PC-9 (cell line): Measurements from ENCODE around the gene SLC7A5. TPM values are rescaled to one million over a fixed set of nuclear protein-coding genes. Genes with fewer than 3 reads are reported as not detected.

Experiments
- BruUV-seq: library from RNA; stranded (reverse); fragments of 400-500 nt; replicated peaks from 2 replicates; lab custom pipeline; 2021; lab: Mats Ljungman, UMichigan
- CTCF ChIA-PET: fragments of 300-600 bp; sonication (Branson Sonifier 250); formaldehyde crosslinking; loops from one replicate; lab custom pipeline; 2022; ENCODE audit warnings: antibody characterized with exemption; lab: Charles Lee
- POLR2A ChIA-PET: fragments of 300-600 bp; sonication (Branson Sonifier 250); formaldehyde crosslinking; loops from one replicate; lab custom pipeline; 2022; ENCODE audit warnings: antibody characterized with exemption; ENCODE audit not compliant: unreplicated experiment; lab: Charles Lee
- DNase-seq, 2 experiments: peaks; one replicate each; pipeline versions ENCODE4 v3.0.0 to v3.0.0-alpha.2; 2015 to 2022; ENCODE audit warnings: mixed read lengths in 1 of 2
- H2AFZ ChIP-seq: fragments of 200-600 bp; sonication (generic); 2 replicates; pipeline ENCODE4 v1.8.1; 2017; ENCODE audit warnings: antibody characterized with exemption
- H3F3A ChIP-seq: fragments of 200-600 bp; sonication (generic); 2 replicates; pipeline ENCODE4 v1.8.1; 2017; ENCODE audit warnings: antibody characterized with exemption, mild to moderate bottlenecking, low read depth; ENCODE audit not compliant: insufficient read depth
- H3K27ac ChIP-seq: fragments of 200-600 bp; sonication (generic); 2 replicates; pipeline ENCODE4 v1.6.1; 2016; ENCODE audit warnings: mixed run types
- H3K27me3 ChIP-seq: fragments of 200-600 bp; sonication (generic); 2 replicates; pipeline ENCODE4 v1.6.1; 2016; ENCODE audit warnings: low read depth, mixed run types; ENCODE audit not compliant: insufficient read depth
- H3K36me3 ChIP-seq: fragments of 200-600 bp; sonication (generic); 2 replicates; pipeline ENCODE4 v1.6.1; 2016; ENCODE audit warnings: low read depth, mixed run types
- H3K4me1 ChIP-seq: fragments of 200-600 bp; sonication (generic); replicated peaks from 2 replicates; pipeline ENCODE4 v1.6.1; 2016; ENCODE audit warnings: mixed run types; ENCODE audit not compliant: insufficient read depth
- H3K4me2 ChIP-seq: fragments of 200-600 bp; sonication (generic); 2 replicates; pipeline ENCODE4 v1.6.1; 2017; ENCODE audit warnings: mixed run types
- H3K4me3 ChIP-seq: fragments of 200-600 bp; sonication (generic); 2 replicates; pipeline ENCODE4 v1.6.1; 2016; ENCODE audit warnings: mixed run types
- H3K79me2 ChIP-seq: fragments of 200-600 bp; sonication (generic); 2 replicates; pipeline ENCODE4 v1.6.1; 2017; ENCODE audit warnings: low read depth, mixed run types
- H3K9me2 ChIP-seq: fragments of 200-600 bp; sonication (generic); 2 replicates; pipeline ENCODE4 v1.8.1; 2017; ENCODE audit warnings: mild to moderate bottlenecking; ENCODE audit not compliant: insufficient read depth
- H3K9me3 ChIP-seq: fragments of 200-600 bp; sonication (generic); 2 replicates; pipeline ENCODE4 v1.8.1; 2016; ENCODE audit warnings: low read depth; ENCODE audit not compliant: insufficient read depth
- H4K20me1 ChIP-seq: fragments of 200-600 bp; sonication (generic); 2 replicates; pipeline ENCODE4 v1.8.1; 2017; ENCODE audit not compliant: insufficient read depth
- EZH2 ChIP-seq: fragments of 200-600 bp; sonication (generic); IDR thresholded peaks from 2 replicates; pipeline ENCODE4 v1.8.0; 2017; ENCODE audit warnings: antibody characterized with exemption, low read depth
- intact Hi-C: fragments of 100-400 bp; cut with micrococcal nuclease; formaldehyde crosslinking; loops from one replicate; pipeline ENCODE4 v1.10.0; 2022; ENCODE audit not compliant: unreplicated experiment
- total RNA-seq: library from RNA; stranded (reverse); gene quantifications from 2 replicates; pipeline ENCODE4 v1.2.3, GENCODE V29; 2021
- TF ChIP-seq, protein P1 (sequence below): fragments of 200-600 bp; sonication (generic); conservative IDR thresholded peaks from 2 replicates; pipeline ENCODE4 v1.6.1; 2017; ENCODE audit warnings: mixed run types, antibody characterized with exemption, mild to moderate bottlenecking, moderate library complexity

The SLC7A5 gene
- total RNA-seq, 1 experiment from 2014 or later, result 496 TPM

DNA sequence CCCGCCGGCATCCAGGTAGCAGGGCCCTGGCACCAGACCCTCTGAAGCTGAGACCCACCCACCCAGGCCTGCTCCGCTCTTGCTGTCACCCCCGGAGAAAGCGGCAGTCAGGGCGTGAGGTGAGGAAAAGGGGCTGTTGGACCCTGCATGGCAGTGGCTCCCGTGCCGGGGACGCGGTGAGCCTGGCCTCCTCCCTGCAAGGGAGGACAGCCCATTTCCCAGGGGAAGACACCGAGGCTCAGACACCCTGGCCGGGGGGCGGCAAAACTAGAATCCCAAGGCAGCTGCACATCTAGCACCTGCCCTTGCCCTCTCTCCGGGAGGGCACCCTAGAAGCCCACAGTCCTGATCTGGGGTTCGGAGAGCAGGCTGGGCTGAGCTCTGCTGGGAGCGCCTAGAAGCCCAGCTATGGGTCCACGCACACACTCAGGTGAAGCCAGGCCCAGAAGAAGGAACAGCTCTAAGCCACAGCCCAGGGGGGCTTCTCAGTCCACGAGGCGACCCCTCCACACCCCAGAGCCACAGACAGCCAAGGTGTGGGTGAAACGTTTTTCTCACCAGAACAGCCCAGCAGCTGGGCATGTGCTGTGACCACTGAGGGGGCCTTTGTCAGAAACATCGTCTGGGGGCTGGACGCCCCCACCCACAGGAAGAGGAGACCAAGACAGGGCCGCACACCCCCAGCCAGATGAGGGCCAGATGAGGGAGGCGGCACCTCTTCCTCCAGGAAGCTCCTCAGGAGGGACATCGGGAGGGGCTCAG lies 22.4 kb downstream of the SLC7A5 start:
- no TSS peak for BruUV-seq
- no peak overlapping the region for H2AFZ ChIP-seq
- no peak overlapping the region for H3K4me3 ChIP-seq
- H3K4me1 ChIP-seq, result peaks cover 3% of the 10 kb centered on the region; the same call in 1 of the 2 replicates
- ChIA-PET POLR2A (no interaction called here), CTCF (interaction anchor here (0.6 to 0.7 kb wide), 2 partner anchors 24 to 518 kb away, joined by 4 to 6 read pairs; no protein-coding TSS in a partner anchor)
- H3K4me2 ChIP-seq, result no peak overlapping the region
- H3K27me3 ChIP-seq, result no peaks in the 10 kb centered on the region
- peaks cover 41% of the 10 kb centered on the region for H3K36me3 ChIP-seq
- intact Hi-C loops, result no loop called here
- no peak overlapping the region for H3K27ac ChIP-seq
- peaks cover 11% of the 10 kb centered on the region; the same call in 1 of the 2 replicates for H3F3A ChIP-seq
- peaks cover 90% of the 10 kb centered on the region for H3K79me2 ChIP-seq
- H4K20me1 ChIP-seq, result peaks cover 91% of the 10 kb centered on the region
- H3K9me3 ChIP-seq, result no peaks in the 10 kb centered on the region
- H3K9me2 ChIP-seq, result no peaks in the 10 kb centered on the region
- TF ChIP-seq, protein P1, sequence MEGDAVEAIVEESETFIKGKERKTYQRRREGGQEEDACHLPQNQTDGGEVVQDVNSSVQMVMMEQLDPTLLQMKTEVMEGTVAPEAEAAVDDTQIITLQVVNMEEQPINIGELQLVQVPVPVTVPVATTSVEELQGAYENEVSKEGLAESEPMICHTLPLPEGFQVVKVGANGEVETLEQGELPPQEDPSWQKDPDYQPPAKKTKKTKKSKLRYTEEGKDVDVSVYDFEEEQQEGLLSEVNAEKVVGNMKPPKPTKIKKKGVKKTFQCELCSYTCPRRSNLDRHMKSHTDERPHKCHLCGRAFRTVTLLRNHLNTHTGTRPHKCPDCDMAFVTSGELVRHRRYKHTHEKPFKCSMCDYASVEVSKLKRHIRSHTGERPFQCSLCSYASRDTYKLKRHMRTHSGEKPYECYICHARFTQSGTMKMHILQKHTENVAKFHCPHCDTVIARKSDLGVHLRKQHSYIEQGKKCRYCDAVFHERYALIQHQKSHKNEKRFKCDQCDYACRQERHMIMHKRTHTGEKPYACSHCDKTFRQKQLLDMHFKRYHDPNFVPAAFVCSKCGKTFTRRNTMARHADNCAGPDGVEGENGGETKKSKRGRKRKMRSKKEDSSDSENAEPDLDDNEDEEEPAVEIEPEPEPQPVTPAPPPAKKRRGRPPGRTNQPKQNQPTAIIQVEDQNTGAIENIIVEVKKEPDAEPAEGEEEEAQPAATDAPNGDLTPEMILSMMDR, result no peak
- no peak for TF ChIP-seq EZH2
- DNase-seq, result no peak

DNA sequence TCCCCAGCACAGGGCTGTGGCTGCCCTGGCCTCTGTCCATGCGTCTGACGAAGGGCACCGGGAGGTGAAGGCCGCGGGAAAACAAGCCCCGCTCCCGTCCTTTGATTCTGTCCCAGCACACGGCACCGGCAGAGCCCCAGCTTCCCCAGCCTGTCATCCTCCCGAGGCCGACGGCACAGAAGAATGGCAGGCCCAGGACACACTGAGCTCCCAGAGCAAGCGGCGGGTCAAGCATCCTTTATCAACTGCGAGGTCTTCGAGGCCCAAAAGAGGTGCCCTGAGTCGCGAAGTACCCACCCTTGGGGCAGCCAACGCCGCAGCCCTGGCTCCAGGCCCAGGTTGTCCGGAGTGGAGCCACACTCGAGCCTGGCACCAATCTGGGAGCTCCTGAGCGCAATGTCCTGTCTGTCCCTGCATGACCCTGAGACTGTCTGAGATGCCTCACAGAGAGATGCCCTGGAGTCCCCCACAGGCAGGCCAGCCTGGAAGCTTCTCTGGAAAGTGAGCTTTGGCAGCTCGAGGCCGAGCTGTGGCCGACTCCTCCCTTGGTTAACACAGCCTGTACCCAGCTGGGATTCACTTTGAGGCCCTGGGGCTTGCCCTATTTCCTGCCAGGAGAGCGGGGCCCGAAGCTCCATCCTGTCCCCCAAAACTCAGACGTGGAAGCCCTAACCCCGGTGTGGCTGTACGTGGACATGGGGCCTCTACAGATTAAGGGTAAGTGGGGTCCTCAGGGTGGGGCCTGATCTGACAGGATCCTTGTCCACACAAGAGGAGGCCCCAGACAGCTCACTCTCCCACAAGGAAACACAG lies 23.3 kb downstream of the SLC7A5 start:
- Histone ChIP-seq H3K4me1 (no peaks in the 10 kb centered on the region), H4K20me1 (peaks cover 96% of the 10 kb centered on the region), H3K27ac (no peak overlapping the region), H3K9me3 (no peaks in the 10 kb centered on the region), H3K79me2 (peaks cover 83% of the 10 kb centered on the region), H3F3A (peaks cover 6% of the 10 kb centered on the region; the same call in 1 of the 2 replicates), H3K9me2 (no peaks in the 10 kb centered on the region), H3K36me3 (peaks cover 33% of the 10 kb centered on the region), H2AFZ (no peak overlapping the region), H3K4me2 (no peak overlapping the region), H3K4me3 (no peak overlapping the region), H3K27me3 (no peaks in the 10 kb centered on the region)
- no TSS peak for BruUV-seq
- intact Hi-C loops, result no loop called here
- DNase-seq, result no peak
- ChIA-PET CTCF (interaction anchor here (0.6 to 0.8 kb wide), 2 partner anchors 518 to 972 kb away, joined by 4 to 5 read pairs; no protein-coding TSS in a partner anchor), POLR2A (no interaction called here)
- no peak for TF ChIP-seq EZH2
- TF ChIP-seq, protein P1, result no peak

DNA sequence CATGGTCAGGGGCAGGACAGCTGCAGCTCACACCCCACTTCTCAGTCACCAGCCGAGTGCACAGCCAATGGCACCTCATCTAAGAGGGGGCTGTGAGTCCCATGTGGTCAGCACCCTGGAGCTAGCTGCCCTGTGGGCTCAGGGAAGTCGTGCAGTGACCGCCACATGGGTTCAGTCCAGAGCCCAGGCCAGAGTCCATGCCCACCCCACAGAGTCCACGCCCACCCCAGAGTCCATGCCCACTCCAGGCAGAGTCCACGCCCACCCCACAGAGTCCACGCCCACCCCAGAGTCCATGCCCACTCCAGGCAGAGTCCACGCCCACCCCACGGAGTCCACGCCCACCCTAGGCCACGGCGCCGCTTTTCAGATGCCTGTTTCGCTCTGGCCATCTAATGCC lies 24.1 kb downstream of the SLC7A5 start:
- POLR2A ChIA-PET, result no interaction called here
- no peak for TF ChIP-seq EZH2
- TF ChIP-seq, protein P1, result no peak
- no peaks in the 10 kb centered on the region for H3K9me2 ChIP-seq
- H3F3A ChIP-seq, result no peaks in the 10 kb centered on the region; the same call in 1 of the 2 replicates
- intact Hi-C loops, result no loop called here
- no peak overlapping the region for H3K4me3 ChIP-seq
- no peaks in the 10 kb centered on the region for H3K4me1 ChIP-seq
- no peaks in the 10 kb centered on the region for H3K9me3 ChIP-seq
- peaks cover 76% of the 10 kb centered on the region for H3K79me2 ChIP-seq
- peaks cover 30% of the 10 kb centered on the region for H3K36me3 ChIP-seq
- H4K20me1 ChIP-seq, result peaks cover 92% of the 10 kb centered on the region
- no peak for DNase-seq
- no peaks in the 10 kb centered on the region for H3K27me3 ChIP-seq
- CTCF ChIA-PET, result interaction anchor here (0.8 kb wide), 1 partner anchor 971 kb away, joined by 5 read pairs; no protein-coding TSS in a partner anchor
- BruUV-seq, result no TSS peak
- no peak overlapping the region for H2AFZ ChIP-seq
- H3K27ac ChIP-seq, result no peak overlapping the region
- H3K4me2 ChIP-seq, result no peak overlapping the region
